NCI-H460 (cell line): ENCODE results near the gene SLC52A1. TPM values are rescaled to one million over a fixed set of nuclear protein-coding genes. Genes with fewer than 3 reads are reported as not detected.
A peak's percentile ranks its signal among the peaks of the same experiment; 100 is the strongest.

Experiments
- DNase-seq: peaks from one replicate; pipeline ENCODE4 v3.0.0-alpha.2; 2016; ENCODE audit warnings: low read depth; ENCODE audit errors: extremely low read depth
- total RNA-seq: library from RNA; depleted of rRNA; stranded (reverse); fragments of >200 nt; shearing (Covaris generic); gene quantifications from 2 replicates; pipeline ENCODE4 v1.2.3, GENCODE V29; 2014; rRNA removed

The SLC52A1 gene
- total RNA-seq, 1 experiment from 2014 or later: 0.35 TPM

GRCh38 chr17:4997302-4998026 is 37.8 kb downstream of the SLC52A1 start, which contains the start of the genes INCA1 and KIF1C:
INCA1 (minus strand) TSS chr17:4997522; CDS start chr17:4994437, 3,085 bp downstream.
KIF1C (plus strand) TSS chr17:4997950; CDS start chr17:5000247, 2,297 bp downstream.
- peak; percentile 85 for DNase-seq

DNA sequence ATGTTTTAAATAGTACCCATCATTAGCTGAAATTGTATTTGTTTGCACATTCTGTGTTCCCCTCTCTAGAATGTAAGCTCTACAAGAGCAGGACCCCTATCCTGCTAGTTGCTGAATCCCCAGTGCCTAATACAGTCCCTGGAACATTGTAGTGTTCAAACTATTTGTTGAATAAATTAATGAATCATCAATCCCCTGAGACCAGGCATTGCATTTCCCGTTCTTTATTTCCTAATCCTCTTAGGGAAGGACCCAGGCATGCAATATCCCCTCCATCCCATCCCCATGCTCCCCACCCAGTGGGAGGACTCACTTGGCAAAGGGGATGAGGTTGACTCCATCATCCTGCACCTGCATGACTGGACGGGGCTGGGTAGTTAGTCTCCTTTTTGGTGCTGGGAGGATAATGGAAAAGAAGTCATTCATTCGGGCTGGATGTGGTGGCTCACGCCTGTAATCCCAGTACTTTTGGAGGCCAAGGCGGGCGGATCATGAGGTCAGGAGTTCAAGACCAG is 41.1 kb downstream of the SLC52A1 start:
- DNase-seq: no peak

GRCh38 chr17:4987767-4988567 is 47.3 kb downstream of the SLC52A1 start:
- DNase-seq: no peak

- peak; percentile 45 for DNase-seq
Measured at GRCh38 chr17:4986951-4987766, 48.1 kb downstream of the SLC52A1 start, which contains the start of gene CAMTA2. CAMTA2 (minus strand) TSS chr17:4987675; CDS start chr17:4986222, 1,453 bp downstream.

- DNase-seq: no peak
Measured at GRCh38 chr17:4986403-4986802, 48.8 kb downstream of the SLC52A1 start.

Other genes with a start within 250 kb of the SLC52A1 start
- not detected in 2 replicates for gene VMO1, start 249.1 kb downstream of the SLC52A1 start, total RNA-seq
- gene GLTPD2, start 246.5 kb downstream of the SLC52A1 start, total RNA-seq: not detected in 2 replicates
- gene PSMB6, start 239.3 kb downstream of the SLC52A1 start, total RNA-seq: 141 and 171 TPM in 2 replicates
- gene PLD2, start 228.3 kb downstream of the SLC52A1 start, total RNA-seq: 9.7 and 14.8 TPM in 2 replicates
- gene MINK1, start 202.1 kb downstream of the SLC52A1 start, total RNA-seq: 19.4 and 19.8 TPM in 2 replicates
- 0.59 and 0.63 TPM in 2 replicates for gene C17orf107, start 135.9 kb downstream of the SLC52A1 start, total RNA-seq
- not detected in 2 replicates for gene CHRNE, start 132.3 kb downstream of the SLC52A1 start, total RNA-seq
- gene GP1BA, start 103.1 kb downstream of the SLC52A1 start, total RNA-seq: not detected in 2 replicates
- 53.4 and 54.3 TPM in 2 replicates for gene SLC25A11, start 95.4 kb downstream of the SLC52A1 start, total RNA-seq
- gene RNF167, start 95.2 kb downstream of the SLC52A1 start, total RNA-seq: 59.5 and 62.7 TPM in 2 replicates
- gene PFN1, start 86.9 kb downstream of the SLC52A1 start, total RNA-seq: 960 and 1,088 TPM in 2 replicates
- gene ENO3, start 84.3 kb downstream of the SLC52A1 start, total RNA-seq: 5.4 and 7.5 TPM in 2 replicates
- gene SPAG7, start 67.6 kb downstream of the SLC52A1 start, total RNA-seq: 56.0 and 57.1 TPM in 2 replicates
- 54.5 and 59.9 TPM in 2 replicates for gene CAMTA2, start 47.8 kb downstream of the SLC52A1 start, total RNA-seq
- not detected in 2 replicates for gene INCA1, start 37.9 kb downstream of the SLC52A1 start, total RNA-seq
- gene KIF1C, start 37.5 kb downstream of the SLC52A1 start, total RNA-seq: 50.3 and 52.6 TPM in 2 replicates
- not detected in 2 replicates for gene ZFP3, start 43.0 kb upstream of the SLC52A1 start, total RNA-seq
- gene ZNF232, start 76.5 kb upstream of the SLC52A1 start, total RNA-seq: 15.5 and 17.3 TPM in 2 replicates
- gene USP6, start 80.6 kb upstream of the SLC52A1 start, total RNA-seq: not detected in 2 replicates
- 8.7 and 10.2 TPM in 2 replicates for gene ZNF594, start 156.4 kb upstream of the SLC52A1 start, total RNA-seq
- gene SCIMP, start 199.4 kb upstream of the SLC52A1 start, total RNA-seq: not detected in 2 replicates
- 48.6 and 54.2 TPM in 2 replicates for gene RABEP1, start 246.9 kb upstream of the SLC52A1 start, total RNA-seq